Trophoblast cell (in vitro differentiated cells and primary cell): ENCODE data around the gene BTLA.

Experiments used
- DNase-seq, 2 donors: peaks; one replicate each; pipeline ENCODE4 v3.0.0-alpha.2; 2016
- H2AFZ ChIP-seq: 2 replicates; pipeline ENCODE4 v1.6.1; 2013; ENCODE audit warnings: low read length, moderate library complexity, mild to moderate bottlenecking; ENCODE audit not compliant: insufficient read depth, poor library complexity
- H2AK5ac ChIP-seq: 2 replicates; pipeline ENCODE4 v1.6.1; 2013; ENCODE audit warnings: mild to moderate bottlenecking, low read length
- H2BK120ac ChIP-seq: 2 replicates; pipeline ENCODE4 v1.6.1; 2013; ENCODE audit warnings: low read length, mild to moderate bottlenecking, moderate library complexity; ENCODE audit not compliant: insufficient read depth, poor library complexity
- H2BK12ac ChIP-seq: 2 replicates; pipeline ENCODE4 v1.6.1; 2013; ENCODE audit warnings: mild to moderate bottlenecking, low read length, moderate library complexity
- H2BK5ac ChIP-seq: 2 replicates; pipeline ENCODE4 v1.6.1; 2013; ENCODE audit warnings: low read length, low read depth, moderate library complexity, mild to moderate bottlenecking; ENCODE audit not compliant: poor library complexity
- H3K14ac ChIP-seq: 2 replicates; pipeline ENCODE4 v1.6.1; 2013; ENCODE audit warnings: mild to moderate bottlenecking, low read length
- H3K18ac ChIP-seq: 2 replicates; pipeline ENCODE4 v1.6.1; 2013; ENCODE audit warnings: mild to moderate bottlenecking, low read length
- H3K23ac ChIP-seq: 2 replicates; pipeline ENCODE4 v1.6.1; 2013; ENCODE audit warnings: low read length
- H3K27ac ChIP-seq: 2 replicates; pipeline ENCODE4 v1.5.1; 2013; ENCODE audit warnings: low read depth, mild to moderate bottlenecking, inconsistent platforms, low read length, moderate library complexity
- H3K27me3 ChIP-seq: 2 replicates; pipeline ENCODE4 v1.6.1; 2013; ENCODE audit warnings: inconsistent platforms, mild to moderate bottlenecking, low read length, moderate library complexity; ENCODE audit not compliant: insufficient read depth
- H3K36me3 ChIP-seq, 2 experiments: 1 replicate in 1 of 2; 2 replicates in 1 of 2; pipeline ENCODE4 v1.6.1; 2013; ENCODE audit warnings: low read length in 2 of 2, mild to moderate bottlenecking in 2 of 2, moderate library complexity in 1 of 2; ENCODE audit not compliant: insufficient read depth in 2 of 2, control insufficient read depth in 1 of 2
- H3K4ac ChIP-seq: 2 replicates; pipeline ENCODE4 v1.6.1; 2013; ENCODE audit warnings: low read depth, mild to moderate bottlenecking, low read length, moderate library complexity
- H3K4me1 ChIP-seq, 2 experiments: 1 replicate in 1 of 2; 2 replicates in 1 of 2; pipeline ENCODE4 v1.6.1; 2013; ENCODE audit warnings: low read length in 2 of 2, mild to moderate bottlenecking in 2 of 2, moderate library complexity in 1 of 2; ENCODE audit not compliant: insufficient read depth in 2 of 2, control insufficient read depth in 1 of 2
- H3K4me2 ChIP-seq: 2 replicates; pipeline ENCODE4 v1.6.1; 2013; ENCODE audit warnings: inconsistent platforms, mild to moderate bottlenecking, low read length, moderate library complexity
- H3K4me3 ChIP-seq: 2 replicates; pipeline ENCODE4 v1.5.1; 2013; ENCODE audit warnings: mild to moderate bottlenecking, low read depth, low read length, inconsistent platforms
- H3K79me1 ChIP-seq: one replicate; pipeline ENCODE4 v1.6.1; 2013; ENCODE audit warnings: low read length
- H3K79me2 ChIP-seq: 2 replicates; pipeline ENCODE4 v1.6.1; 2013; ENCODE audit warnings: low read length, mild to moderate bottlenecking; ENCODE audit not compliant: control insufficient read depth, insufficient read depth, poor library complexity
- H3K9ac ChIP-seq: 2 replicates; pipeline ENCODE4 v1.6.1; 2013; ENCODE audit warnings: mild to moderate bottlenecking, low read length
- H3K9me3 ChIP-seq: 2 replicates; pipeline ENCODE4 v1.6.1; 2013; ENCODE audit warnings: low read depth, mild to moderate bottlenecking, control low read depth, inconsistent platforms, low read length; ENCODE audit not compliant: insufficient read depth
- H4K12ac ChIP-seq: 2 replicates; pipeline ENCODE4 v1.6.1; 2013; ENCODE audit warnings: low read depth, mild to moderate bottlenecking, low read length, moderate library complexity
- H4K8ac ChIP-seq: 2 replicates; pipeline ENCODE4 v1.6.1; 2013; ENCODE audit warnings: low read depth, mild to moderate bottlenecking, low read length, moderate library complexity
- H4K91ac ChIP-seq: one replicate; pipeline ENCODE4 v1.6.1; 2013; ENCODE audit warnings: low read depth, mild to moderate bottlenecking, low read length, moderate library complexity
- WGBS: extraction: QIAGEN DNeasy Blood & Tissue Kit; methylation state at CpG from one replicate; pipeline ENCODE4 v1.1.7; 2013; ENCODE audit warnings: missing lambda C conversion rate; ENCODE audit not compliant: insufficient read length, insufficient coverage; ENCODE audit errors: extremely low coverage; 5-methylcytosine and 5-hydroxymethylcytosine counted together

The BTLA gene

GRCh38 chr3:112482675-112483074 is 16.6 kb downstream of the BTLA start:
- Histone ChIP-seq H3K79me1 (no peaks in the 10 kb centered on the region), H3K27ac (no peak overlapping the region), H4K91ac (no peak overlapping the region), H2BK12ac (no peak overlapping the region), H3K23ac (no peak overlapping the region), H4K12ac (no peak overlapping the region), H2AK5ac (no peak overlapping the region), H4K8ac (no peak overlapping the region), H3K9me3 (no peaks in the 10 kb centered on the region), H3K4me3 (no peak overlapping the region), H3K18ac (no peak overlapping the region), H2AFZ (no peak overlapping the region), H3K4ac (no peak overlapping the region), H3K14ac (no peak overlapping the region), H3K79me2 (no peaks in the 10 kb centered on the region), H3K4me2 (no peak overlapping the region), H3K36me3 (no peaks in the 10 kb centered on the region), H3K9ac (no peak overlapping the region), H3K4me1 (no peaks in the 10 kb centered on the region), H2BK5ac (no peak overlapping the region), H2BK120ac (no peak overlapping the region), H3K27me3 (no peaks in the 10 kb centered on the region)
- DNase-seq = no peak
- WGBS = no CpG with 5 or more reads among the region's 1 CpG

GRCh38 chr3:112481302-112481721 is 18.0 kb downstream of the BTLA start:
- Histone ChIP-seq H3K27me3 (no peaks in the 10 kb centered on the region), H3K23ac (no peak overlapping the region), H4K8ac (no peak overlapping the region), H3K4me3 (no peak overlapping the region), H3K18ac (no peak overlapping the region), H3K79me1 (no peaks in the 10 kb centered on the region), H3K27ac (no peak overlapping the region), H3K14ac (no peak overlapping the region), H3K36me3 (no peaks in the 10 kb centered on the region), H2BK5ac (no peak overlapping the region), H3K4me2 (no peak overlapping the region), H4K91ac (no peak overlapping the region), H3K79me2 (no peaks in the 10 kb centered on the region), H3K4ac (no peak overlapping the region), H2BK120ac (no peak overlapping the region), H2BK12ac (no peak overlapping the region), H2AK5ac (no peak overlapping the region), H3K9me3 (no peaks in the 10 kb centered on the region), H3K9ac (no peak overlapping the region), H3K4me1 (no peaks in the 10 kb centered on the region), H4K12ac (no peak overlapping the region), H2AFZ (no peak overlapping the region)
- DNase-seq = no peak

- no peaks in the 10 kb centered on the region for H3K27me3 ChIP-seq
- no peak overlapping the region for H2BK12ac ChIP-seq
- H3K9ac ChIP-seq = no peak overlapping the region
- no peak overlapping the region for H3K27ac ChIP-seq
- no peak overlapping the region for H3K4me3 ChIP-seq
- H3K4me2 ChIP-seq = no peak overlapping the region
- H3K36me3 ChIP-seq = no peaks in the 10 kb centered on the region
- H3K18ac ChIP-seq = no peak overlapping the region
- no peak overlapping the region for H2AK5ac ChIP-seq
- no peaks in the 10 kb centered on the region for H3K4me1 ChIP-seq
- no peak overlapping the region for H4K12ac ChIP-seq
- no peaks in the 10 kb centered on the region for H3K79me2 ChIP-seq
- no peak overlapping the region for H2BK120ac ChIP-seq
- H3K79me1 ChIP-seq = no peaks in the 10 kb centered on the region
- no peak overlapping the region for H4K8ac ChIP-seq
- no peak overlapping the region for H2BK5ac ChIP-seq
- no CpG with 5 or more reads among the region's 1 CpG for WGBS
- no peak for DNase-seq
- H2AFZ ChIP-seq = no peak overlapping the region
- no peak overlapping the region for H3K23ac ChIP-seq
- no peak overlapping the region for H3K4ac ChIP-seq
- H3K14ac ChIP-seq = no peak overlapping the region
- no peaks in the 10 kb centered on the region for H3K9me3 ChIP-seq
- H4K91ac ChIP-seq = no peak overlapping the region
Measured at GRCh38 chr3:112477891-112478290, 21.4 kb downstream of the BTLA start.

GRCh38 chr3:112476346-112476745 is 22.9 kb downstream of the BTLA start:
- Histone ChIP-seq H2BK120ac (no peak overlapping the region), H3K23ac (no peak overlapping the region), H3K9me3 (no peaks in the 10 kb centered on the region), H3K27ac (no peak overlapping the region), H3K4ac (no peak overlapping the region), H4K91ac (no peak overlapping the region), H2AK5ac (no peak overlapping the region), H3K79me2 (no peaks in the 10 kb centered on the region), H3K4me3 (no peak overlapping the region), H3K4me2 (no peak overlapping the region), H2BK5ac (no peak overlapping the region), H3K14ac (no peak overlapping the region), H3K36me3 (no peaks in the 10 kb centered on the region), H3K9ac (no peak overlapping the region), H2AFZ (no peak overlapping the region), H4K8ac (no peak overlapping the region), H3K27me3 (no peaks in the 10 kb centered on the region), H4K12ac (no peak overlapping the region), H2BK12ac (no peak overlapping the region), H3K18ac (no peak overlapping the region), H3K4me1 (no peaks in the 10 kb centered on the region), H3K79me1 (no peaks in the 10 kb centered on the region)
- DNase-seq = no peak
- no CpG with 5 or more reads among the region's 1 CpG for WGBS
